ENCODE measurements around the gene NDFIP1. TPM values are rescaled to one million over a fixed set of nuclear protein-coding genes. Genes with fewer than 3 reads are reported as not detected.

The NDFIP1 gene
- total RNA-seq, 1 experiment from 2014 or later = 26.6 TPM

- Mint-ChIP-seq H3K27me3 (ENCODE audit: low read depth) (no peaks in the 10 kb centered on the region), H3K9me3 (no peaks in the 10 kb centered on the region), H3K4me3 (no peak overlapping the region), H3K36me3 (ENCODE audit: insufficient read depth in 1 of 3, low read depth in 3 of 3) (peaks cover 5 to 17% (median 6%) of the 10 kb centered on the region in 3 experiments; a peak in 6 of 7 replicates), H3K27ac (no peak overlapping the region), H3K4me1 (peaks cover 12 to 17% of the 10 kb centered on the region in 2 experiments)
- Histone ChIP-seq H2BK12ac (ENCODE audit: insufficient read length, low read depth, low read length) (no peak overlapping the region), H2BK15ac (ENCODE audit: low read depth, low read length) (no peak overlapping the region), H2AFZ (ENCODE audit: low read length) (no peak overlapping the region), H3K18ac (ENCODE audit: insufficient read length, low read depth, low read length) (no peak overlapping the region), H3K9ac (ENCODE audit: extremely low read depth, insufficient read length, low read length) (no peak overlapping the region), H2BK5ac (ENCODE audit: insufficient read length, low read length) (no peak overlapping the region), H3K23ac (ENCODE audit: insufficient read length, low read depth, low read length) (no peak overlapping the region), H3T11ph (ENCODE audit: low read length) (no peak overlapping the region), H4K8ac (replicated peaks; ENCODE audit: insufficient read length, low read depth, low read length) (no peak overlapping the region), H3K79me1 (ENCODE audit: insufficient read depth, low read depth, low read length, poor library complexity, severe bottlenecking) (no peaks in the 10 kb centered on the region), H3K4ac (ENCODE audit: low read depth, low read length) (no peak overlapping the region), H3K27ac (ENCODE audit: insufficient read length, low read depth, low read length) (no peak overlapping the region), H3K23me2 (ENCODE audit: insufficient read length, low read depth, low read length, poor library complexity, severe bottlenecking) (no peaks in the 10 kb centered on the region), H3K9me3 (ENCODE audit: control insufficient read depth, low read depth, low read length) (no peaks in the 10 kb centered on the region), H2BK120ac (ENCODE audit: low read depth, low read length, poor library complexity, severe bottlenecking) (no peak overlapping the region), H3K4me1 (ENCODE audit: insufficient read depth, low read length) (peaks cover 7% of the 10 kb centered on the region; the same call in 1 of the 2 replicates), H3K14ac (ENCODE audit: insufficient read depth, low read length) (no peak overlapping the region), H2BK20ac (ENCODE audit: low read depth, low read length, poor library complexity, severe bottlenecking) (no peak overlapping the region), H2AK5ac (ENCODE audit: insufficient read length, low read length) (no peak overlapping the region), H4K91ac (ENCODE audit: insufficient read length, low read depth, low read length) (no peak overlapping the region), H3K4me2 (ENCODE audit: insufficient read depth, insufficient read length, low read length) (no peak overlapping the region), H3K79me2 (ENCODE audit: insufficient read depth, low read length) (no peaks in the 10 kb centered on the region), H4K20me1 (ENCODE audit: control insufficient read depth, insufficient read depth, insufficient read length) (no peaks in the 10 kb centered on the region), H3K56ac (ENCODE audit: insufficient read length, low read depth, low read length) (no peak overlapping the region), H3K27me3 (ENCODE audit: insufficient read depth, low read length) (no peaks in the 10 kb centered on the region), H4K5ac (ENCODE audit: insufficient read length, low read depth, low read length) (no peak overlapping the region)
- DNase-seq = no peak
- no peak for TF ChIP-seq CTCF (conservative IDR thresholded peaks at IDR 0.05)
- WGBS (ENCODE audit: extremely low coverage, insufficient read length, low lambda C conversion rate) = no CpG with 5 or more reads among the region's 3 CpGs
These were observed 22.8 kb downstream of the NDFIP1 start for GRCh38 chr5:142131394-142131793.

Data from H9 (cell line).